SK-N-SH (cell line): ENCODE data around the gene YBX1. TPM values are rescaled to one million over a fixed set of nuclear protein-coding genes. Genes with fewer than 3 reads are reported as not detected.

Experiments used
- CTCF ChIA-PET: fragments of 300-600, 350-600 bp; formaldehyde crosslinking; extraction: SDS; loops from one replicate; lab custom pipeline; 2021; lab: Yijun Ruan, JAX
- POLR2A ChIA-PET: fragments of 350-600 bp; sonication (Branson Sonifier 250); formaldehyde crosslinking; extraction: SDS; loops from one replicate; lab custom pipeline; 2020; ENCODE audit warnings: antibody characterized with exemption, inconsistent platforms; lab: Yijun Ruan, JAX
- DNase-seq: peaks from one replicate; pipeline ENCODE4 v3.0.0; 2012
- H2AFZ ChIP-seq: fragments of 200-600 bp; sonication (generic); 2 replicates; pipeline ENCODE4 v1.8.1; 2016; ENCODE audit warnings: antibody characterized with exemption, mild to moderate bottlenecking, low read depth
- H3F3A ChIP-seq: fragments of 200-600 bp; sonication (generic); replicated peaks from 2 replicates; pipeline ENCODE3; 2016; ENCODE audit warnings: antibody characterized with exemption, mild to moderate bottlenecking; ENCODE audit not compliant: insufficient read depth
- H3K27ac ChIP-seq, 2 experiments: fragments of 200-500 bp in 1 of 2; fragments of 200-600 bp in 1 of 2; sonication (Bioruptor generic) in 1 of 2; sonication (generic), shearing (Covaris generic) in 1 of 2; 2 replicates each; pipeline versions ENCODE4 v1.5.1 to v1.6.1; 2014 to 2016; ENCODE audit warnings: low read depth in 2 of 2, inconsistent platforms in 1 of 2, low read length in 1 of 2, mild to moderate bottlenecking in 1 of 2, mixed read lengths in 1 of 2
- H3K27me3 ChIP-seq: fragments of 200-600 bp; sonication (generic), shearing (Covaris generic); 2 replicates; pipeline ENCODE4 v1.6.1; 2016; ENCODE audit warnings: mixed run types; ENCODE audit not compliant: insufficient read depth
- H3K36me3 ChIP-seq, 2 experiments: fragments of 200-500 bp in 1 of 2; fragments of 200-600 bp in 1 of 2; sonication (Bioruptor generic) in 1 of 2; sonication (generic) in 1 of 2; replicated peaks in 1 of 2; 2 replicates each; pipeline versions ENCODE3 to v1.5.1; 2014 to 2016; ENCODE audit warnings: low read length in 1 of 2, mild to moderate bottlenecking in 1 of 2; ENCODE audit not compliant: insufficient read depth in 2 of 2, control insufficient read depth in 1 of 2
- H3K4me1 ChIP-seq, 2 experiments: fragments of 200-500 bp in 1 of 2; fragments of 200-600 bp in 1 of 2; sonication (Bioruptor generic) in 1 of 2; sonication (generic), shearing (Covaris generic) in 1 of 2; 2 replicates each; pipeline versions ENCODE4 v1.5.1 to v1.6.1; 2014 to 2016; ENCODE audit warnings: low read depth in 1 of 2, low read length in 1 of 2, mixed run types in 1 of 2; ENCODE audit not compliant: insufficient read depth in 2 of 2, control insufficient read depth in 1 of 2
- H3K4me2 ChIP-seq: fragments of 200-600 bp; sonication (generic), shearing (Covaris generic); 2 replicates; pipeline ENCODE4 v1.6.1; 2017; ENCODE audit warnings: mixed run types
- H3K4me3 ChIP-seq, 2 experiments: fragments of 200-500 bp in 1 of 2; fragments of 200-600 bp in 1 of 2; sonication (Bioruptor generic) in 1 of 2; sonication (generic), shearing (Covaris generic) in 1 of 2; 2 replicates each; pipeline versions ENCODE4 v1.5.1 to v1.8.1; 2014 to 2016; ENCODE audit warnings: low read depth in 2 of 2, inconsistent platforms in 1 of 2, low read length in 1 of 2, mild to moderate bottlenecking in 1 of 2, mixed read lengths in 1 of 2, moderate library complexity in 1 of 2
- H3K79me2 ChIP-seq: fragments of 200-600 bp; sonication (generic); 2 replicates; pipeline ENCODE4 v1.8.1; 2017; ENCODE audit warnings: mild to moderate bottlenecking; ENCODE audit not compliant: insufficient read depth
- H3K9ac ChIP-seq: fragments of 200-600 bp; sonication (generic); 2 replicates; pipeline ENCODE4 v1.6.1; 2017; ENCODE audit warnings: mixed run types
- H3K9me2 ChIP-seq: fragments of 200-600 bp; sonication (generic); 2 replicates; pipeline ENCODE4 v1.6.1; 2017; ENCODE audit warnings: mixed run types
- H3K9me3 ChIP-seq: fragments of 200-600 bp; sonication (generic); 2 replicates; pipeline ENCODE4 v1.6.1; 2017; ENCODE audit warnings: mixed run types, mild to moderate bottlenecking, moderate library complexity
- H4K20me1 ChIP-seq: fragments of 200-600 bp; sonication (generic); 2 replicates; pipeline ENCODE4 v1.6.1; 2017; ENCODE audit warnings: mild to moderate bottlenecking, mixed run types; ENCODE audit not compliant: insufficient read depth
- ELF1 ChIP-seq: IDR thresholded peaks from 2 replicates; pipeline ENCODE4 v1.4.0; 2012
- EP300 ChIP-seq, 2 experiments: IDR thresholded peaks; 2 replicates each; pipeline versions ENCODE4 v1.4.0 to v1.6.1; 2012; ENCODE audit warnings: borderline replicate concordance in 1 of 2, low read depth in 1 of 2, low read length in 1 of 2
- EZH2phosphoT487 ChIP-seq: fragments of 200-600 bp; sonication (generic); IDR thresholded peaks from 2 replicates; pipeline ENCODE4 v1.6.1; 2017; ENCODE audit warnings: low read depth, mixed run types, mild to moderate bottlenecking, antibody characterized with exemption, moderate library complexity, borderline replicate concordance
- FOXJ3 ChIP-seq: sonication (generic); formaldehyde crosslinking; IDR thresholded peaks from 2 replicates; pipeline ENCODE4 v1.5.1; 2020; ENCODE audit warnings: mild to moderate bottlenecking, missing genetic modification reagents
- GATA2 ChIP-seq: sonication (generic); formaldehyde crosslinking; IDR thresholded peaks from 2 replicates; pipeline ENCODE4 v1.5.0; 2020; ENCODE audit warnings: mild to moderate bottlenecking, missing genetic modification reagents
- IRF3 ChIP-seq: fragments of 150-350 bp; IDR thresholded peaks from 2 replicates; pipeline ENCODE4 v1.6.1; 2016; ENCODE audit warnings: mild to moderate bottlenecking, low read depth, low read length
- JUND ChIP-seq: IDR thresholded peaks from 2 replicates; pipeline ENCODE4 v1.4.0; 2012
- MAX ChIP-seq: IDR thresholded peaks from 2 replicates; pipeline ENCODE4 v1.4.0; 2012; ENCODE audit warnings: low read depth
- MXI1 ChIP-seq: IDR thresholded peaks from 2 replicates; pipeline ENCODE4 v1.6.1; 2012; ENCODE audit warnings: mild to moderate bottlenecking, low read depth, low read length, improper control_type of control experiment
- NRF1 ChIP-seq: IDR thresholded peaks from 2 replicates; pipeline ENCODE4 v1.6.1; 2012; ENCODE audit warnings: low read depth, mild to moderate bottlenecking, low read length
- PBX3 ChIP-seq: IDR thresholded peaks from 2 replicates; pipeline ENCODE4; 2012
- POLR2AphosphoS5 ChIP-seq: IDR thresholded peaks from 2 replicates; pipeline ENCODE4 v1.6.1; 2012; ENCODE audit warnings: low read depth, low read length
- RCOR1 ChIP-seq: fragments of 150-350 bp; IDR thresholded peaks from 2 replicates; pipeline ENCODE4 v1.6.1; 2017; ENCODE audit warnings: antibody characterized with exemption, low read length
- REST ChIP-seq: IDR thresholded peaks from 2 replicates; pipeline ENCODE4 v1.6.1; 2012; ENCODE audit warnings: mild to moderate bottlenecking, low read depth, low read length, moderate library complexity
- RFX5 ChIP-seq: IDR thresholded peaks from 2 replicates; pipeline ENCODE4 v1.6.1; 2012; ENCODE audit warnings: mild to moderate bottlenecking, improper control_type of control experiment, low read length
- SMC3 ChIP-seq: IDR thresholded peaks from 2 replicates; pipeline ENCODE4 v1.6.1; 2012; ENCODE audit warnings: low read depth, low read length, improper control_type of control experiment
- TAF1 ChIP-seq: IDR thresholded peaks from 2 replicates; pipeline ENCODE4 v1.6.1; 2012; ENCODE audit warnings: low read depth, mild to moderate bottlenecking, low read length, moderate library complexity, borderline replicate concordance
- TEAD4 ChIP-seq: IDR thresholded peaks from 2 replicates; pipeline ENCODE4 v1.4.0; 2012; ENCODE audit warnings: mild to moderate bottlenecking, borderline replicate concordance; ENCODE audit not compliant: insufficient read depth
- USF1 ChIP-seq: IDR thresholded peaks from 2 replicates; pipeline ENCODE4 v1.4.0; 2012; ENCODE audit warnings: low read depth, borderline replicate concordance
- USF2 ChIP-seq: fragments of 150-350 bp; IDR thresholded peaks from 2 replicates; pipeline ENCODE4 v1.6.1; 2017; ENCODE audit warnings: antibody characterized with exemption, low read length, low read depth, borderline replicate concordance
- YY1 ChIP-seq: IDR thresholded peaks from 2 replicates; pipeline ENCODE4 v1.4.0; 2012; ENCODE audit warnings: low read depth, mild to moderate bottlenecking
- ZBTB33 ChIP-seq: IDR thresholded peaks from 2 replicates; pipeline ENCODE4 v1.4.0; 2012; ENCODE audit warnings: low read depth, borderline replicate concordance
- WGBS: methylation state at CpG from one replicate; pipeline ENCODE4 v1.1.6; 2017; ENCODE audit warnings: low lambda C conversion rate; 5-methylcytosine and 5-hydroxymethylcytosine counted together
- polyA plus RNA-seq, 3 experiments: library from polyadenylated mRNA; depleted of rRNA; stranded (reverse); fragments of >200 nt; gene quantifications; 2 replicates each; pipeline ENCODE4 v1.2.3, GENCODE V29; 2012

Gene YBX1
- polyA plus RNA-seq, 1 of the 3 experiments (the other 2 are of a cell fraction): 592 TPM

GRCh38 chr1:42680921-42681683, 1.1 kb upstream of the YBX1 start:
- Histone ChIP-seq H3K36me3 (peaks cover 17 to 26% of the 10 kb centered on the region in 2 experiments), H3K27me3 (no peaks in the 10 kb centered on the region), H2AFZ (peak overlapping the region; percentile 86), H3F3A (no peaks in the 10 kb centered on the region), H3K4me2 (peak overlapping the region; percentile 77), H4K20me1 (peaks cover 31% of the 10 kb centered on the region), H3K9ac (peak overlapping the region; percentile 79), H3K4me3 (peak overlapping the region; percentile 71 to 92), H3K4me1 (peaks cover 10 to 22% of the 10 kb centered on the region in 2 experiments; a peak in 3 of 4 replicates), H3K27ac (peak overlapping the region; percentile 82 to 97; a peak in 3 of 4 replicates), H3K79me2 (peaks cover 43% of the 10 kb centered on the region), H3K9me3 (no peaks in the 10 kb centered on the region), H3K9me2 (no peaks in the 10 kb centered on the region)
- DNase-seq: peak; percentile 35
- ChIA-PET POLR2A (interaction anchor here (0.7 to 1.7 kb wide), 6 partner anchors 10 to 342 kb away, joined by 3 to 14 read pairs (median 5); partner anchors contain the start of gene PPIH), CTCF (interaction anchor here (0.8 to 1.5 kb wide), 2 partner anchors 20 to 131 kb away, joined by 3 read pairs; no protein-coding TSS in a partner anchor)
- WGBS: 10% methylated on average over 18 of the region's 18 CpGs
- TF ChIP-seq TEAD4 (no peak), YY1 (peak; percentile 74; the same call in 1 of the 2 replicates), GATA2 (CRISPR knock-in tag) (no peak), RCOR1 (no peak), POLR2AphosphoS5 (no peak; the same call in 1 of the 2 replicates), NRF1 (no peak), PBX3 (no peak), JUND (no peak), REST (no peak), ELF1 (no peak), ZBTB33 (no peak), FOXJ3 (CRISPR knock-in tag) (no peak), MAX (peak; percentile 67; the same call in 1 of the 2 replicates), USF1 (peak; percentile 44; the same call in 1 of the 2 replicates), EZH2phosphoT487 (no peak), MXI1 (peak; percentile 68; the same call in 1 of the 2 replicates), SMC3 (no peak), RFX5 (no peak), USF2 (no peak), TAF1 (no peak), EP300 (IDR thresholded peaks at IDR 0.05; ENCODE audit: borderline replicate concordance in 1 of 2, low read depth in 1 of 2, low read length in 1 of 2) (no peak), IRF3 (no peak)
